GM21786 (cell line): ENCODE data around the gene SNRNP35.
"Not testable (repeated sequence)": the region's sequence is repeated elsewhere in the genome, so short reads cannot be mapped to it uniquely, and the experiment has no call there.

ENCODE experiments used
- ATAC-seq: cut with Tn5 transposase; IDR thresholded peaks from one replicate; pipeline ENCODE4 v1.9.1; 2021; ENCODE audit not compliant: unreplicated experiment

Gene SNRNP35

DNA sequence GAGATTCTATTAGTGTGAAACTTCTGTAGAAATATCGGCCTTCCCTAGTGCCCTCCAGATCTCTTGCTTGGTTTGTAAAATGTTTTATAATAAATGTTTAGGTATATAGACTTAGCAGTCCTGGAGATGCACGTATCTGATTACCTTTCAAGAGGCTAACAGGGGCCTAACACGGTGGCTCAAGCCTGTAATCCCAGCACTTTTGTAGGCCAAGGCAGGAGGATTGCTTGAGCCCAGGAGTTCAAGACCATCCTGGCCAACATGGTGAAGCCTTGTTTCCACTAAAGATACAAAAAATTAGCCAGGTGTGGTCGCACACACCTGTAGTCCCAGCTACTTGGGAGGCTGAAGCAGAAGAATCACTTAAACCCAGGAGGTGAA lies 11.6 kb upstream of the SNRNP35 start:
- ATAC-seq: no peak

DNA sequence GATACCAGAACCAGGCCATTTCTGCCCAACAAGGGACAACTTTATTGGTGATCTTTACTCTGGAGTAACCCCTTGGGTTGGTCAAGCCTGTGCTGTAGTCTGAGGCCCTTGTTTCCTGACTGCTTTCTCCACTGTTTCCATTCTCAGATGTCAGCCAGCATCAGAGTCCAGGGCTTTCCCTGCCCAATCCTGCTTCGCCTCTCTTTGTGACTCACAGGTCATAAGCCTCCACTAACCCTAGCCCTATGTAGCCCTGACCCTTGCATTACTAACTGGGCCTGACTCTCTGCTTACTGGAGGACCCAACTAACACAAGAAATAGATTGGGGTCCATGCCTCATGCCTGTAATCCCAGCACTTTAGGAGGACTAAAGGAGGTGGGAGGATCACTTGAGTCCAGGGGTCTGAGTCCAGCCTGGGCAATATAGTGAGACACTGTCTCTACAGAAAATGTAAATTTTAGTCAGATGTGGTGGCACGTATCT lies 8.6 kb upstream of the SNRNP35 start:
- ATAC-seq: no peak

DNA sequence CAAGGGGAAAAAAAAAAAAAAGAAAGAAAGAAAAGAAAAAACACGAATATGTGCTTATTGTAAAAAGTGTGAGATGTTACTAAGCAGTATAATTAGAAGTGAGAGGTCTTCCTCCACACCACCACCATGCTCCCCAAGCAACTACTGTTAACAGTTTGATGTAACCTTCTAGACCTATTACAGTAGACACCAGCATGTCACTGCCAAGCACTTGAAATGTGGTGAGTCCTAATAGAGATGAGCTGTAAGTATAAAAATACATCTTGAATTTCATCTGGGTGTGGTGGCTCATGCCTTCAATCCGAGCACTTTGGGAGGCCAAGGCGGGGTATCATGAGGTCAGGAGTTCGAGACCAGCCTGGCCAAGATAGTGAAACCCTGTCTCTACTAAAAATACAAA lies 8.1 kb upstream of the SNRNP35 start:
- no peak for ATAC-seq

GRCh38 chr12:123450636-123451035 lies 7.3 kb upstream of the SNRNP35 start:
- no peak for ATAC-seq

DNA sequence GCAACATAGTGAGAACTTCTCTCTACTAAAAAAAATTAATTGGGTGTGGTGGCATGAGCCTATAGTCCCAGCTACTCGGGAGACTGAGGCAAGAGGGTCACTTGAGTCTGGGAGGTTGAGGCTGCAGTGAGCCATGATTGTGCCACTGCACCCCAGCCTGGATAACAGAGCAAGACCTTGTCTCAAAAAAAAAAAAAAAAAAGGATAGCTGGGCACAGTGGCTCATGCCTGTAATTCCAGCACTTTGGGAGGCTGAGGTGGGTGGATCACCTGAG lies 5.7 kb upstream of the SNRNP35 start:
- not testable (repeated sequence) for ATAC-seq

- ATAC-seq: no peak
Observed at GRCh38 chr12:123453165-123453564, 4.8 kb upstream of the SNRNP35 start.

DNA sequence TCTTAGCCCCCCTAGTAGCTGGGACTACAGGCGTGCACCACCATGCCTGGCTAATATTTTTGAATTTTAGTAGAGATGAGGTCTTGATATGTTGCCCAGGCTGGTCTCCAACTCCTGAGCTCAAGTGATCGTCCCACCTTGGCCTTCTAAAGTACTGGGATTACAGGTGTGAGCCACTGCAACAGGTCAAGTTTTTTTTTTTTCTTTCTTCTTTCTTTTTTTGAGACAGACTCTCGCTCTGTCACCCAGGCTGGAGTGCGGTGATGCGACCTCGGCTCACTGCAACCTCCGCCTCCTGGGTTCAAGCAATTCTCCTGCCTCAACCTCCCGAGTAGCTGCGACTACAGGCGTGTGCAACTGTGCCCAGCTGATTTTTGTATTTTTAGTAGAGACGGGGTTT lies 5.2 kb downstream of the SNRNP35 start:
- not testable (repeated sequence) for ATAC-seq

DNA sequence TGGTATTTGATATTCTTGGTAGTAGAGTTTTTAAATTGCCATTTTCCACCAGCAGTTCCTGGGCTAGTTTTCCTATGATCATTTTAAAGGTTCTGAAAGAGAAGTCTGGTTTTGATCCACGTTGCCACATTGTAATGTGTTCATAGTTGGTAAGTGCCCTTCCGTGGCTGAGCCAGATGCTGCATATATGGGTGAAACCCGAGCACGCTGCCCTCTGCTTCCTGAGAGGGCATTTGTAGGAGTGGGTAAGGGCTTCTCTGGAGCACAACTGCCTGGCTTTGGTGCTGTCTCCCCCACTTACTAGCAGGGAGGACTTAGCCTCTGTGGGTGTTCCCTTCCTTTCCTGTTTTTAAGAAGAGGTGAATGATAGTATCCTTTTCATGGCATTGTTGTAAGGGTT lies 7.1 kb downstream of the SNRNP35 start:
- ATAC-seq: no peak

- no peak for ATAC-seq
Observed at GRCh38 chr12:123468786-123469185, 10.8 kb downstream of the SNRNP35 start.

DNA sequence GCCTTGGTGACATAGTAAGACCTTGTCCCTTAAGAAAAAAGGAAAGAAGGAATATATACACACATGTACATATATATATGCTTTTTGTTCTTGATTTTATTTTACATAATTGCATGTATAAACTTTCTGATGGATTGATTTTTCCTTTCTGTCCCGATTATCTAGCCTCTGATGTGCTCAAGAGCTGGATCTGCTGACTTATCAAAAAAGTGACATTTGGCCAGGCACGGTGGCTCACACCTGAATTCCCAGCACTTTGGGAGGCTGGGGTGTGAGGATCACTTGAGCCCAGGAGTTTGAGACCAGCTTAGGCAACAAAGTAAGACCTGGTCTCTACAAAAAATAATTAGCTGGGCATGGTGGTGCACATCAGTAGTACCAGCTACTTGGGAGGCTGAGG lies 12.0 kb downstream of the SNRNP35 start:
- no peak for ATAC-seq

DNA sequence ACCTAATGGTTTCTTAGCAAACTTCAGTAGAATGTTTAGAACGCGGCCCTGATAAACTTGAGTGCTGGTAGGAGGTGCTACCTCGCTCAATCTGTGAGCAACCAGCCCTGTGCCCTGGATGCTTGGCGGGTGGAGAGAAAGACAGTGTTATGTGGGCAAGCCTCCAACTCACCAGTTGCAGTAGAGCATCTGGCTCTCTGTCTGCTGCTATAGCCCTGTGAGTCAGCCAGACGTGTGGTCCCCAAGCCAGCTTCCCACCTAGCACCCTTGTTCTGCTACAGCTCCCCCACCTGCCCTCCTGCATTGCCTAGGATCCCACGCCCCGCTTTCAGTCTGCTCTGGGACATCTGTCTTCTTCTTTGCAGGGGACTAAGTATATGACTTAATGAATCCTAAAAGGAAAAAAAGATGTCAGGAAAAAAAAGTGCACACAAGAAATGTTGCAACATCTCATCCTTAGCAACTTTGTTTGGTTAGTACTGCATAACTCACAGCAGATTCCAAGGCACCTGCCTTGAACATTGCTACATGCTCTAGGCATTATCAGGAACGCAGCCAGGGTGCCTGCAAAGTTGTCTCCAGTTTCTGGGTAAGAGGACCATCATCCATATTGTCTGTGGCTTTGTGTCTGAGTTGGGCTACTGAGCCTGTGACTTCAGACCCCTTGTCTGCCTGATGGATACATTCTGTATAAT lies 13.6 kb downstream of the SNRNP35 start:
- ATAC-seq: no peak

- no peak for ATAC-seq
Observed at GRCh38 chr12:123472438-123472849, 14.5 kb downstream of the SNRNP35 start.

DNA sequence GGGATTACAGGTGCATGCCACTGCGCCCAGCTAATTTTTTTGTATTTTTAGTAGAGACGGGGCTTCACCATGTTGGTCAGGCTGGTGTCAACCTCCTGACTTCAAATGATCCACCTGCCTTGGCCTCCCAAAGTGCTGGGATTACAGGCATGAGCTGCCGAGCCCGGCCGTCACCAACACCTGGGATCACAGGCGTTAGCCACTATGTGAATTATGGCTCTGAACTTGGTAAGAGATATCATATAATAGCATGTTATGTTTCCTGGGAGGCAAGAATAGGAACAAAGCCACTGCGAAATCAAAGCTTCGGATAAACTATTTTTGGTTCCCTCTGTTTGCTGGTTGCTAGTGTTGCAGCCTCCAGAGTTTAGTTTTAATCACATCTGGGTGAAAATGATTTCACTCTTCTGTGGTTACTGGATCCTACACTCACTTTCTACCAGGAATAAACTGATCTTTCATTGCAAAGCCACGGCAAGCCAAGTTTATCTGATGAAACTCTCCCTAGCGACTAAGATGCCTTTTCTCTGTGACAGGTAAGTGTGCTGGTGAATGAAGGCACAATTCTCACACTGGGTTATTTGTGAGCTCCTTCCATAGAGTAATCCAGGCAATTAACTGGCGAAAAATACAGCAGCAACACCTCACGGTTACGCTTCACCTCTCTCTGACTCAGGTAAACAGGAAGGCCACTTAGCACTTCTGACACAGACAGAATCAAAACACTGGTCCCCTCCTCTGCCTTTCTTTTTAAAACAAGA lies 16.7 kb downstream of the SNRNP35 start:
- ATAC-seq: no peak

GRCh38 chr12:123475246-123475703 lies 17.3 kb downstream of the SNRNP35 start:
- ATAC-seq: no peak

DNA sequence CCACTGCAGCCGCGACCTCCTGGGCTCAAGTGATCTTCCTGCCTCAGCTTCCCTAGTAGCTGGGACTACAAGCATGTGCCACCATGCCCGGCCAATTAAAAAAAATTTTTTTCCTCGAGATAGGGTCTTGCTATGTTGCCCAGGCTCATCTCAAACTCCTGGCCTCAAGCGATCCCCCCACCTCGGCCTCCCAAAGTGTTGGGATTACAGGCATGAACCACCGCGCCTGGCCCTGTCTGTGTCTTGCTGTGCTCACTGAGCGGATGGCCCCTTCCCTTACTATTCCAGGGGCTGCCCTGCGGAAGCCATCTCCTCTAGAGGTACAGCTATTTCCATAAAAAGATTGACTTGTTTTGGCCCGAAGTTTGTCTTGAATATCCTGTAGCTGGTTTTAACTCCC lies 20.1 kb downstream of the SNRNP35 start:
- ATAC-seq: no peak

GRCh38 chr12:123478762-123479161 lies 20.8 kb downstream of the SNRNP35 start:
- ATAC-seq: no peak

GRCh38 chr12:123479442-123480180 lies 21.7 kb downstream of the SNRNP35 start:
- ATAC-seq: no peak

GRCh38 chr12:123481251-123481650 lies 23.3 kb downstream of the SNRNP35 start:
- not testable (repeated sequence) for ATAC-seq

DNA sequence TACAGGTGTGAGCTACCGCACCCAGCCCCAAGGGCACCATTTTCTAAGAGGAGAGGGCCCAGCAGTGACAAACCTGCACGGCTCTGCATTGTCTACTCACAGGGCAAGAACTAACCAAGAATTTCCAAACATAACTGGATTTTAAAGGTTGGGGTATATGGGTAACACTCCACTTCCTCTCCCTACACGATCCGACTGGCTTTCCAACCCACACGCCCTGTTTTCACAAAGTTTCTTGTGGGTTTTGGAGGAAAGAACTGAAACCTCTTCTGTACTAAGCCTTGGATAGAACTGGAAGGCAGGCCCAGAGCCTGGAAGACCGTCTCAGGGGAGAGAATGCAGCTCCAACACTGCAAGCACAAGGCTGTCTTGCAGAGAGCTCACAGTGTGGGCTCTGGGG lies 24.9 kb downstream of the SNRNP35 start:
- no peak for ATAC-seq

DNA sequence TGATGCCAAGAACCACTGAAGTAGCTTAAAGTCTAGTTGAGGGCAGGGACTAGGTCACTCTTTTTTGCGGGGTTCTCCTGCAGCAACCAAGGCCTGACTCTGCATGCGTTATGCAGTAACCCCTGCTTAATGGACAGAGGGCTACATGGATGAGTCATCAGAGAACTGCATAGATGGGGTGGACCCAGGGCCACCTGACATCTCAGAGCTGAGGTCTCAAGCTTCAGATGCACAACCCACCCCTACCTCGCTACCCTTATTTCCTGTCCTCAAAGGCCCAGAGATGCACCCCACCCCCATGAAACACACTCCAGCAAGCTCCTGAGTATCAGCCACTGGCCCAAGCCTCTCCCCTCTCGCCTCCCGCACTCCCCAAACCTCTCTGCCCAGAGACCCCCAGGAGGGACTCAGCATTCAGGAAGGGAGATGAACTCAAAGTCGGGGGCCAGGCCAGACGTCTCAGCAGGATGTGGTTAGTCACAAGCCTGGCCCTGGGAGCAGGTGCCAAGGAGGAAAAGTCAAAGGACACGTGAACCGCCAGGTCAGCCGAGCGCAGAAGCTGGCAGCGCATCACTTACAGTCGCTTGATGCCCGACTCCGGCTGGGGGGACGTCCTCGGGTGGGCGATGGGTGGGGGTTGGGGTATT lies 25.8 kb downstream of the SNRNP35 start:
- no peak for ATAC-seq

DNA sequence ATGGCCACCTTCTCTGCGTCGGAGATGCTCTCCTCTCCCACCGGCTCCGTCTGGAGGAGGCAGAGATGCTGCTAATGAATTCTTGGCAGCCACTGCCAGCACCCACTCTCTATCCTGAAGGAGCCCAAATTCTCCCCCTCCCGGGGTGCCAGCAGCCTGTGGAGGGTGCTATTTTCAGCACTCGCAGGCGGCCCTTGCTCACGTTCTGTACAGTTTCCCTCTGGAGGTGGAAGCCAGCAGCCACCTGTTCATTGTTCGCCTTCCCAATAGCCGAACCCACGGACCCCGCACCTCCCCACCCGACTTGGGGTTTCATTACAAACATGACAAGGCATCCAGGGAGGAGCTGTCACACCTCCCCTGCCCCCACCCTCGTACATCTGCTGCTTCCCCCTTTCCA lies 27.8 kb downstream of the SNRNP35 start:
- ATAC-seq: no peak
